HEK293T (cell line): ENCODE data around the gene ELP1.

Experiments
- BHLHE40 ChIP-seq: fragments of 450-650 bp; IDR thresholded peaks from 2 replicates; pipeline ENCODE4 v1.6.1; 2016; ENCODE audit warnings: mild to moderate bottlenecking, moderate library complexity, borderline replicate concordance
- CTBP1 ChIP-seq: fragments of 450-650 bp; IDR thresholded peaks from 2 replicates; pipeline ENCODE4 v1.6.1; 2016; ENCODE audit warnings: borderline replicate concordance
- ELF4 ChIP-seq: fragments of 450-650 bp; IDR thresholded peaks from 2 replicates; pipeline ENCODE4 v1.6.1; 2017; ENCODE audit warnings: antibody characterized with exemption
- FOXK2 ChIP-seq: fragments of 450-650 bp; IDR thresholded peaks from 2 replicates; pipeline ENCODE4 v1.6.1; 2016; ENCODE audit warnings: mild to moderate bottlenecking
- FOXM1 ChIP-seq: fragments of 450-650 bp; IDR thresholded peaks from 2 replicates; pipeline ENCODE4 v1.6.1; 2017; ENCODE audit warnings: mild to moderate bottlenecking, borderline replicate concordance
- HDGF ChIP-seq: fragments of 450-650 bp; IDR thresholded peaks from 2 replicates; pipeline ENCODE4 v1.6.1; 2017; ENCODE audit warnings: antibody characterized with exemption, borderline replicate concordance
- L3MBTL2 ChIP-seq: fragments of 450-650 bp; conservative IDR thresholded peaks from 2 replicates; pipeline ENCODE4 v1.6.1; 2016; ENCODE audit warnings: mild to moderate bottlenecking
- LEF1 ChIP-seq: fragments of 450-650 bp; IDR thresholded peaks from 2 replicates; pipeline ENCODE4 v1.6.1; 2017; ENCODE audit warnings: mild to moderate bottlenecking, borderline replicate concordance
- NFRKB ChIP-seq: fragments of 450-650 bp; IDR thresholded peaks from 2 replicates; pipeline ENCODE4 v1.6.1; 2016; ENCODE audit warnings: mild to moderate bottlenecking, moderate library complexity
- SP1 ChIP-seq: fragments of 450-650 bp; IDR thresholded peaks from 2 replicates; pipeline ENCODE4 v1.6.1; 2017
- SUZ12 ChIP-seq: fragments of 450-650 bp; IDR thresholded peaks from 2 replicates; pipeline ENCODE4 v1.6.1; 2016; ENCODE audit warnings: mild to moderate bottlenecking
- TARDBP ChIP-seq: fragments of 450-650 bp; IDR thresholded peaks from 2 replicates; pipeline ENCODE4 v1.6.1; 2016
- ZNF384 ChIP-seq: fragments of 450-650 bp; IDR thresholded peaks from 2 replicates; pipeline ENCODE4 v1.6.1; 2016
- TF ChIP-seq, protein P1 (sequence below): fragments of 450-650 bp; IDR thresholded peaks from 2 replicates; pipeline ENCODE4 v1.6.1; 2016

DNA sequence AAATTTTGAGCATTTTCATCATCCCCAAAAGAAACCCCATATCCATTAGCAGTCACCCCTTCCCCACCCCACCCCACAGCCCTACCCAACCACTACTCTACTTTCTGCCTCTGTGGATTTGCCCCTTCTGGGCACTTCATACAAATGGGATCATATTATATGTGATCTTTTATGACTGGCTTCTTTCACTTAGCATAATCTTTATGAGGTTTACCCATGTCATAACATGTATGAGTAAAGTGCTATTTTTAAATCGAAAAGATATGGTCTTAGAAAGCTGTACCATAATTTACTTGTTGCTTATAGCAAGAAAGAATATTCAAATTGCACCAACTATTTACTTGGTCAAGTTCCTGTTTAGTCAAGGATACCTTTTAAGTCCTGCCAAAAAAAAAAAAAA, 12.7 kb downstream of the ELP1 start:
- TF ChIP-seq HDGF (no peak), BHLHE40 (no peak), CTBP1 (no peak), SP1 (no peak), NFRKB (no peak), TARDBP (no peak), ZNF384 (no peak), FOXK2 (no peak), LEF1 (no peak), FOXM1 (no peak), ELF4 (no peak), L3MBTL2 (no peak), SUZ12 (no peak)
- TF ChIP-seq, protein P1, sequence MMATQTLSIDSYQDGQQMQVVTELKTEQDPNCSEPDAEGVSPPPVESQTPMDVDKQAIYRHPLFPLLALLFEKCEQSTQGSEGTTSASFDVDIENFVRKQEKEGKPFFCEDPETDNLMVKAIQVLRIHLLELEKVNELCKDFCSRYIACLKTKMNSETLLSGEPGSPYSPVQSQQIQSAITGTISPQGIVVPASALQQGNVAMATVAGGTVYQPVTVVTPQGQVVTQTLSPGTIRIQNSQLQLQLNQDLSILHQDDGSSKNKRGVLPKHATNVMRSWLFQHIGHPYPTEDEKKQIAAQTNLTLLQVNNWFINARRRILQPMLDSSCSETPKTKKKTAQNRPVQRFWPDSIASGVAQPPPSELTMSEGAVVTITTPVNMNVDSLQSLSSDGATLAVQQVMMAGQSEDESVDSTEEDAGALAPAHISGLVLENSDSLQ, result no peak
